Trophoblast cell (in vitro differentiated cells and primary cell): ENCODE results near the gene CSPG5.

Source experiments
- DNase-seq, 2 donors: peaks; one replicate each; pipeline ENCODE4 v3.0.0-alpha.2; 2016
- H2AFZ ChIP-seq: 2 replicates; pipeline ENCODE4 v1.6.1; 2013; ENCODE audit warnings: low read length, moderate library complexity, mild to moderate bottlenecking; ENCODE audit not compliant: insufficient read depth, poor library complexity
- H2AK5ac ChIP-seq: 2 replicates; pipeline ENCODE4 v1.6.1; 2013; ENCODE audit warnings: mild to moderate bottlenecking, low read length
- H2BK120ac ChIP-seq: 2 replicates; pipeline ENCODE4 v1.6.1; 2013; ENCODE audit warnings: low read length, mild to moderate bottlenecking, moderate library complexity; ENCODE audit not compliant: insufficient read depth, poor library complexity
- H2BK12ac ChIP-seq: 2 replicates; pipeline ENCODE4 v1.6.1; 2013; ENCODE audit warnings: mild to moderate bottlenecking, low read length, moderate library complexity
- H2BK5ac ChIP-seq: 2 replicates; pipeline ENCODE4 v1.6.1; 2013; ENCODE audit warnings: low read length, low read depth, moderate library complexity, mild to moderate bottlenecking; ENCODE audit not compliant: poor library complexity
- H3K14ac ChIP-seq: 2 replicates; pipeline ENCODE4 v1.6.1; 2013; ENCODE audit warnings: mild to moderate bottlenecking, low read length
- H3K18ac ChIP-seq: 2 replicates; pipeline ENCODE4 v1.6.1; 2013; ENCODE audit warnings: mild to moderate bottlenecking, low read length
- H3K23ac ChIP-seq: 2 replicates; pipeline ENCODE4 v1.6.1; 2013; ENCODE audit warnings: low read length
- H3K27ac ChIP-seq: 2 replicates; pipeline ENCODE4 v1.5.1; 2013; ENCODE audit warnings: low read depth, mild to moderate bottlenecking, inconsistent platforms, low read length, moderate library complexity
- H3K27me3 ChIP-seq: 2 replicates; pipeline ENCODE4 v1.6.1; 2013; ENCODE audit warnings: inconsistent platforms, mild to moderate bottlenecking, low read length, moderate library complexity; ENCODE audit not compliant: insufficient read depth
- H3K36me3 ChIP-seq, 2 experiments: 1 replicate in 1 of 2; 2 replicates in 1 of 2; pipeline ENCODE4 v1.6.1; 2013; ENCODE audit warnings: low read length in 2 of 2, mild to moderate bottlenecking in 2 of 2, moderate library complexity in 1 of 2; ENCODE audit not compliant: insufficient read depth in 2 of 2, control insufficient read depth in 1 of 2
- H3K4ac ChIP-seq: 2 replicates; pipeline ENCODE4 v1.6.1; 2013; ENCODE audit warnings: low read depth, mild to moderate bottlenecking, low read length, moderate library complexity
- H3K4me1 ChIP-seq, 2 experiments: 1 replicate in 1 of 2; 2 replicates in 1 of 2; pipeline ENCODE4 v1.6.1; 2013; ENCODE audit warnings: low read length in 2 of 2, mild to moderate bottlenecking in 2 of 2, moderate library complexity in 1 of 2; ENCODE audit not compliant: insufficient read depth in 2 of 2, control insufficient read depth in 1 of 2
- H3K4me2 ChIP-seq: 2 replicates; pipeline ENCODE4 v1.6.1; 2013; ENCODE audit warnings: inconsistent platforms, mild to moderate bottlenecking, low read length, moderate library complexity
- H3K4me3 ChIP-seq: 2 replicates; pipeline ENCODE4 v1.5.1; 2013; ENCODE audit warnings: mild to moderate bottlenecking, low read depth, low read length, inconsistent platforms
- H3K79me1 ChIP-seq: one replicate; pipeline ENCODE4 v1.6.1; 2013; ENCODE audit warnings: low read length
- H3K79me2 ChIP-seq: 2 replicates; pipeline ENCODE4 v1.6.1; 2013; ENCODE audit warnings: low read length, mild to moderate bottlenecking; ENCODE audit not compliant: control insufficient read depth, insufficient read depth, poor library complexity
- H3K9ac ChIP-seq: 2 replicates; pipeline ENCODE4 v1.6.1; 2013; ENCODE audit warnings: mild to moderate bottlenecking, low read length
- H3K9me3 ChIP-seq: 2 replicates; pipeline ENCODE4 v1.6.1; 2013; ENCODE audit warnings: low read depth, mild to moderate bottlenecking, control low read depth, inconsistent platforms, low read length; ENCODE audit not compliant: insufficient read depth
- H4K12ac ChIP-seq: 2 replicates; pipeline ENCODE4 v1.6.1; 2013; ENCODE audit warnings: low read depth, mild to moderate bottlenecking, low read length, moderate library complexity
- H4K8ac ChIP-seq: 2 replicates; pipeline ENCODE4 v1.6.1; 2013; ENCODE audit warnings: low read depth, mild to moderate bottlenecking, low read length, moderate library complexity
- H4K91ac ChIP-seq: one replicate; pipeline ENCODE4 v1.6.1; 2013; ENCODE audit warnings: low read depth, mild to moderate bottlenecking, low read length, moderate library complexity
- WGBS: extraction: QIAGEN DNeasy Blood & Tissue Kit; methylation state at CpG from one replicate; pipeline ENCODE4 v1.1.7; 2013; ENCODE audit warnings: missing lambda C conversion rate; ENCODE audit not compliant: insufficient read length, insufficient coverage; ENCODE audit errors: extremely low coverage; 5-methylcytosine and 5-hydroxymethylcytosine counted together

CSPG5 gene

DNA sequence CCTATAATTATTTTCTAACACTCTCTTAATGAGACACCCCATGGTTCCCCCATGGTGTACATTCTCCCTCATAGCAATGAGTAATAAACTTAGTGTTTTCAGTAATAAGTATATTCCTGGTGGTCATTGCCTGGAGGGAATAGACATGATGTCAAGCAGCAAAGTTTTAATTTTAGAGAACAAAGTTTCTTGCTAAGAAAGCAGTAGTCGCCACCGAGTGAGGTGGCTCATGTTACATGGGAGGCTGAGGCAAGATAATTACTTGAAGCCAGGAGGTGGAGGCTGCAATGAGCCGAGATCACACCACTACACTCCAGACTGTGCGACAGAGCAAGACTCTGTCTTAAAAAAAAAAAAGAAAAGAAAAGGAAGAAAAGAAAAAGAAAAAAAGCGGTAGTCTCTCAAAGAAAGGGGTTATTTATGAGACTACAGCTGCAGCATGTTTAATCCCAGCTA lies 62.8 kb downstream of the CSPG5 start:
- H2AFZ ChIP-seq, result no peak overlapping the region
- peaks cover 8% of the 10 kb centered on the region for H3K79me1 ChIP-seq
- H3K27me3 ChIP-seq, result no peaks in the 10 kb centered on the region
- no peak for DNase-seq
- H4K91ac ChIP-seq, result no peak overlapping the region
- no peak overlapping the region for H3K14ac ChIP-seq
- no peak overlapping the region for H3K23ac ChIP-seq
- H2AK5ac ChIP-seq, result no peak overlapping the region
- H2BK5ac ChIP-seq, result no peak overlapping the region
- no peaks in the 10 kb centered on the region for H3K36me3 ChIP-seq
- H3K27ac ChIP-seq, result no peak overlapping the region
- no peak overlapping the region for H3K18ac ChIP-seq
- H3K79me2 ChIP-seq, result peaks cover 5% of the 10 kb centered on the region
- no peak overlapping the region for H4K12ac ChIP-seq
- no peak overlapping the region for H3K4me3 ChIP-seq
- H2BK120ac ChIP-seq, result no peak overlapping the region
- no peaks in the 10 kb centered on the region for H3K9me3 ChIP-seq
- H3K9ac ChIP-seq, result no peak overlapping the region
- H2BK12ac ChIP-seq, result no peak overlapping the region
- H4K8ac ChIP-seq, result no peak overlapping the region
- no CpG with 5 or more reads among the region's 5 CpGs for WGBS
- H3K4ac ChIP-seq, result no peak overlapping the region
- no peaks in the 10 kb centered on the region for H3K4me1 ChIP-seq
- no peak overlapping the region for H3K4me2 ChIP-seq

DNA sequence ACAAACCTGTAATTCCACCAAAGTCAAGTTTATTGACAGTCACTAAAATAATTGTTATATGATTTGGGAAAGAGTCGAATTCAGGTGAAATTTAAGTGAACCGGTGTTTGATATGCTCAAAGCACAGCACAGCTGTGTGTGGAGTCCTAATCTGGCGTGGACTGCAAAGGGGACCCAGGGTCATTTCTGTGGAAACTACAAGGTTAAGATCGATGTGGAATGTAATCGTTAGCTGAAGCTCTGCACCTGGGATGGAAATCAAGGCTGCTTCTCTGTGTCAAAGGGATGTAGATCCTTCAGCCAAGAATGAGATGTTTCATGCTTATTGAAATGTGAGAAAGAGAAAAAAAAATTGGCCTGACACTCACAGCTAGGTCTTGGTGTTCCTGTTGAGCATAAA lies 63.6 kb downstream of the CSPG5 start:
- H2AFZ ChIP-seq, result no peak overlapping the region
- no peak overlapping the region for H4K12ac ChIP-seq
- no peak overlapping the region for H2AK5ac ChIP-seq
- H3K79me2 ChIP-seq, result peaks cover 5% of the 10 kb centered on the region
- H3K79me1 ChIP-seq, result peaks cover 8% of the 10 kb centered on the region
- no peaks in the 10 kb centered on the region for H3K27me3 ChIP-seq
- no peak overlapping the region for H3K9ac ChIP-seq
- H3K23ac ChIP-seq, result no peak overlapping the region
- H4K91ac ChIP-seq, result no peak overlapping the region
- no peaks in the 10 kb centered on the region for H3K4me1 ChIP-seq
- no peak for DNase-seq
- no peak overlapping the region for H3K18ac ChIP-seq
- peaks cover 6% of the 10 kb centered on the region in 2 experiments for H3K36me3 ChIP-seq
- H3K4me3 ChIP-seq, result no peak overlapping the region
- H3K14ac ChIP-seq, result no peak overlapping the region
- no peak overlapping the region for H3K27ac ChIP-seq
- no peak overlapping the region for H4K8ac ChIP-seq
- H3K4ac ChIP-seq, result no peak overlapping the region
- H2BK12ac ChIP-seq, result no peak overlapping the region
- no peaks in the 10 kb centered on the region for H3K9me3 ChIP-seq
- H3K4me2 ChIP-seq, result no peak overlapping the region
- H2BK120ac ChIP-seq, result no peak overlapping the region
- no peak overlapping the region for H2BK5ac ChIP-seq
- WGBS, result no CpG with 5 or more reads among the region's 5 CpGs

DNA sequence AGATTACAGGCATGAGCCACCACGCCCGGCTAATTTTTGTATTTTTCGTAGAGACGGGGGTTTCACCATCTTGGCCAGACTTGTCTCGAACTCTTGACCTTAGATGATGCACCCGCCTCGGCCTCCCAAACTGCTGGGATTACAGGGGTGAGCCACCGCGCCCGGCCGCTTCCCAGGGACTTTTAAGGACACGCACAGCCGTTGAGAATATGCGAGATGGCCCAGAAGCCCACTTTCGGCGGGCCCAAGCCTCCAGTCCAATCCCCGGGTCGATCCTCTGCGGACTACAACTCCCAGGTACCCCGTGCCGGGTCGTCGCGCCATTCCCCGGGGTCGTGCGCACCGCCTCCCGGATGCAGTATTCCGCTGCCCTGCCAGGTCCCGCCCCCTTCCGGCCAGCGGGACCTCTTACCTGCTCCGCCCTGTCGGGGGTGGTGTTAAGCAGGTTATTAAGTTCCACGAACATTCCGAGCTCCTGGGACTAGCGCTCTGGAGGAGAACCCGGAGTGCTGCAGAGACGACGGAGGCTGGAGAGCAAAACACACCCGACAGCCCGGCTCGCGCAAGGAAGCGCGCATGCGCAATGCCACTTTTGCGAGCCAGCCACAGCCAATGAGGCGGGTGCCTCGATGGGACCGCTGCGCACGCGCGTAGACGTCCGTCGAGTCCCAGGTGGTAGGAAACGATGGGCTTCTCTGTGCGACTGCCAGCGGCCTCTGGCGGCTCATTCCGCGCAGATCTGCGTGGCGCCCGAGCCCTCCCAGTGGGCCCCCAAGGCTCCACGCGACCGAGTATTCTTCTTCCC lies 65.3 kb downstream of the CSPG5 start, which contains the start of gene ELP6:
Gene ELP6, minus strand, starts transcription at position 588 of the 805 bp plus-strand sequence. Its CDS starts 122 bp downstream, at position 466.
- Histone ChIP-seq H3K9me3 (no peaks in the 10 kb centered on the region), H3K27ac (peak within 1 kb of the TSS; percentile 99), H3K4ac (peak within 1 kb of the TSS; percentile 35), H3K14ac (peak within 1 kb of the TSS; percentile 91), H3K9ac (peak within 1 kb of the TSS; percentile 95), H3K23ac (no peak within 1 kb of the TSS), H3K27me3 (no peaks in the 10 kb centered on the region), H2AK5ac (no peak within 1 kb of the TSS), H2BK120ac (peak within 1 kb of the TSS; percentile 84), H2BK12ac (no peak within 1 kb of the TSS), H3K4me3 (peak within 1 kb of the TSS; percentile 89), H2BK5ac (peak within 1 kb of the TSS; percentile 96), H3K4me1 (no peaks in the 10 kb centered on the region), H4K91ac (peak within 1 kb of the TSS; percentile 85), H3K18ac (peak within 1 kb of the TSS; percentile 95), H3K4me2 (peak within 1 kb of the TSS; percentile 70), H3K79me2 (peaks cover 5% of the 10 kb centered on the region), H3K36me3 (peaks cover 11 to 16% of the 10 kb centered on the region in 2 experiments), H4K12ac (peak within 1 kb of the TSS; percentile 97), H4K8ac (peak within 1 kb of the TSS; percentile 98), H3K79me1 (peaks cover 8% of the 10 kb centered on the region), H2AFZ (peak within 1 kb of the TSS; percentile 89)
- peak; percentile 95 to 99 for DNase-seq
- WGBS, result no CpG with 5 or more reads among the region's 71 CpGs

DNA sequence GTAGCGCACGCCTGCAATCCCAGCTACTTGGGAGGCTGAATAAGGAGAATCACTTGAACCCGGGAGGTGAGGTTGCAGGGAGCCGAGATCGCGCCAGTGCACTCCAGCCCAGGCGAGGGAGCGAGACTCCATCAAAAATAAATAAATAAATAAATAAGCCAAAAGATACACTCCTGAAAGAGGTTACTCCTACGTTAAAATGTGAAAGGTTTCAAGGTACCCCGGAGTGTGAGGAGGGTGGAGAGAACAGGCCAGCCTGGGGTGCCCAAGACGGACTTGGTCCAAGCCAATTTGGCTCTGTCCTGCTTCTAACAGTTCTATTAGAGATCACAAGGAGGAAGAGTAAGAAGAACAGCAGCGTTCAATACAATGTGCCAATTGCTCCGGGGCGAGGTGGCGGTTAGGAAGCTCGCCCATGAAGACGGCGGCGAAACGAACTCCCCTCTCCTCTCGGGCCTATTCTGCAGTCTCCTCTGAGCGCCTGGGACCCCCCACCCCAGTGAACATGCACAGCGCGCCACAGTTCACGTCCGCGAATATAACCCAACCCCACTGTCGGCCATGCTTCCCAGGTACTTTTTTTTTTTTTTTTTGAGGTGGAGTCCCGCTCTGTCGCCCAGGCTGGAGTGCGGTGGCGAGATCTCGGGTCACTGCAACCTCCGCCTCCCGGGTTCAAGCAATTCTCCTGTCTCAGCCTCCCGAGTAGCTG lies 66.1 kb downstream of the CSPG5 start:
- peak overlapping the region; percentile 53 for H4K91ac ChIP-seq
- H2AK5ac ChIP-seq, result no peak overlapping the region
- no peaks in the 10 kb centered on the region for H3K9me3 ChIP-seq
- H4K8ac ChIP-seq, result peak overlapping the region; percentile 72
- H3K4me3 ChIP-seq, result peak overlapping the region; percentile 89
- peak overlapping the region; percentile 38 for H3K14ac ChIP-seq
- H3K4me1 ChIP-seq, result no peaks in the 10 kb centered on the region
- H3K23ac ChIP-seq, result no peak overlapping the region
- WGBS, result no CpG with 5 or more reads among the region's 36 CpGs
- H3K27me3 ChIP-seq, result no peaks in the 10 kb centered on the region
- H2AFZ ChIP-seq, result peak overlapping the region; percentile 48
- peaks cover 8% of the 10 kb centered on the region for H3K79me1 ChIP-seq
- no peak overlapping the region for H2BK5ac ChIP-seq
- H3K18ac ChIP-seq, result peak overlapping the region; percentile 23
- peaks cover 11 to 20% of the 10 kb centered on the region in 2 experiments for H3K36me3 ChIP-seq
- no peak overlapping the region for H2BK120ac ChIP-seq
- peak overlapping the region; percentile 35 for H3K4ac ChIP-seq
- DNase-seq, result peak in 1 of 2 donors; percentile 25
- H3K27ac ChIP-seq, result peak overlapping the region; percentile 99
- H3K4me2 ChIP-seq, result peak overlapping the region; percentile 58
- H3K9ac ChIP-seq, result peak overlapping the region; percentile 86
- H2BK12ac ChIP-seq, result no peak overlapping the region
- peaks cover 5% of the 10 kb centered on the region for H3K79me2 ChIP-seq
- H4K12ac ChIP-seq, result peak overlapping the region; percentile 72
